ENCODE measurements around the gene PEA15.
A peak's percentile ranks its signal among the peaks of the same experiment; 100 is the strongest.

Gene PEA15

DNA sequence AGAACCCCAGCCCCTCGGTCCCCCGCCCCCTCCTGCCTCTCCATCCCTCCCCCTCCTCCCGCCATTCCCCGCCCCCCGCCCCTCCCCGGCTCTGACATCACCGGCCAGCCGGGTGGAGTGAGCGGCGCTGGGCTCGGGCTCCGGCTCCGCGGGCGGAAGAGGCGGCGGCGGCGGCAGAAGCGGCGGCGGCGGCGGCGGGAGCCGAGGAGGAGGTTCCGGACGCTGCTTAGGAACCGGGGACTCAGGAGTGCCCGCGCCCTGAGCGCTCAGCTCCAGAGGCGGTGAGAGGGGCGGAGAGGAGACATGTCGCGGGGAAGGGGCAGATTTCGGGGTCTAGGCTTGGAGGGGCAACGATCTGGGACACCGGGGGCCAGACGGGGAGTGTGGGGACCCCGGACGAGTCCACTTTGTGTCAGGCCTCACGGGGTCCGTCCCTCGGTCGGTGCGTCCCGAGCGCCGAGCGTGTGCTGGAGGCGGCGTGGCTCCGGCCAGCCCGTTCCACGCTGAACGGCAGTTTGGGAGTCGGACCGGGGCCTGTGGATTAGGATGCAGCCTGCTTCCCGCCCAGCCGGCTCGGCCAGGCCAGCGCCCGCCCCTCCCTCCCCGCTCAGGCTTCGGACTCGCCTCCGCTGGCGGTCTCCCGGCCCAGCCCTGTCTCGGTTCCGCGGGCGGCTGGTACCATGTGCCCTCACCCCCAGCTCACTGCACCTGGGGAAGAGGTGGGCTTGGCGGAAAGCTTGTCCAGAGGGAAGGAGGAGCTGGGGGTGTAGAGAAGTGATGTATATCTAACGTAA is at the start of gene PEA15:
Gene PEA15, plus strand, starts transcription at position 143 of the 794 bp plus-strand sequence. CDS start 6,161 bp downstream, outside the sequence.
- DNase-seq = peak; percentile 47

- no peak for DNase-seq
Measured at GRCh38 chr1:160156361-160156760, 48.8 kb upstream of the PEA15 start.

GRCh38 chr1:160157174-160157573 is 48.0 kb upstream of the PEA15 start:
- no peak for DNase-seq

DNA sequence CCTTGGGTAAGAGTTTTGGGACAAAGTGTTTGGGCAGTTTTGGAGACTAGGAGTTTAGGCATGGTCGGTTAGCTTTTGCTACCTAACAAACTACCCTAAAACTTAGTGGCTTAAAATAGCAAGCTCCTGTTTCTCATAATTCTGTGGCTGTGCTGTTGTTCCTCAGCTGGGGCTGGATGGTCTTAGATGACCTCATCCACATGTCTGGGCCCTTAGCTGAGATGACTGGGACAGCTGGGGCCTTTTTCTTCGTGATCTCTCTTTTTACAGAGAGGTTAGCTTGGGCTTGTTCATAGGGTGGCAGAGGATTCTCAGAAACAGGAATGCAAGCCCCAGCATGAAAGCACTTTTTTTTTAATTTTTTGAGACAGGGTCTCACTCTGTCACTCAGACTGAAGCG is 47.2 kb upstream of the PEA15 start:
- DNase-seq = no peak

GRCh38 chr1:160158534-160158933 is 46.6 kb upstream of the PEA15 start:
- DNase-seq = no peak

DNA sequence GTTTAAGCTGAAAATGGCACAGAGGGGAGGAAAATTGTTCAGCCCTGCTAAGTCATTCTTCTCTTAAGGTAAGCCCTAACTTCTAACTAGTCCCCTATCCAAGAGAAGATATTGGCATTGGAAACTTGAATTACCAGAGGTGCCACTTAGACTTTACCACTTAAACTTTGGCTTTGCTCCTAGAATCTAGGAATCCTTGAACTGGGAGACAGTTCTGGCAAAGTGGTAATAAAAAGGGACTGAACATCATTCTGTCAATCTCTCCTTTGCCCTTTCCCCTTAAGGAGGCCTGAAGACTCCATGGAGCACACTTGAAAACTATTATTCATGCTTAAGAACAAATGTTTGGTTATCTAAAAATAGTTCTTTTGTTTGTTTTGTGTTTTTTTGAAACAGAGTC is 45.3 kb upstream of the PEA15 start:
- no peak for DNase-seq

DNA sequence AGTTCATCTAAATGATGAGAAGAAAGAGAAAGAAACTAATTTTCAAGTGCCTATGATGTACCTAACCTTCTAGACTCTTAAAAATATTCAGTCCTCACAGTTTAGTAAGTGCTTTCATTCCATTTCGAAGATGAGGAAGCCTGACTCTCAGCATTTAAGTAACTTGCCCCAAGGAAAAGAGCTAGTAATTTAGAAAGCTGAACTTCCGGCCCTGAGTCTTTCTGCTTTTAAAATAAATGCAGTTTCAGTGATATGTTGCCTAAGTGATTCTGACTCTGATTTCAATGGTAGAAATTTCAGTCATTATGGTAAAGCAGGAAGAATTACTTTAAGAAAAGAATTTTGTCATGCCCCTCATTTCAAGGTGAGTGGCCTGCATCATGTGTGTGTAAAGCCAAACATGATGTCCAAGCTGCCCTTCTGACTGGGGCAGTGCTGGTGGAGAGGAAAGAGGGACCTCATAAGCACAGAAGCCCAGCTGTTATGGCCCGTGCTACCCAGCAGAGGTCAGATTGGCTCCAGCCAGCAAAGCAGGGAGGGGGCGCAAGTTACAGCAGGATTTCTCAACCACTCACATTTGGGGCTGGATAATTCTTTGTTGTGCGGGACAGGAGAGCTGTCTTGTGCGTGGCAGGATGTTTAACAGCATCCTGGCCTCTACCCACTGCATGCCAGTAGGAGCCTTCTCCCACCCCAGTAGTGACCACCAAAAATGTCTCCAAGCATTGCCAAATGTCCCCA is 43.0 kb upstream of the PEA15 start:
- DNase-seq = no peak

DNA sequence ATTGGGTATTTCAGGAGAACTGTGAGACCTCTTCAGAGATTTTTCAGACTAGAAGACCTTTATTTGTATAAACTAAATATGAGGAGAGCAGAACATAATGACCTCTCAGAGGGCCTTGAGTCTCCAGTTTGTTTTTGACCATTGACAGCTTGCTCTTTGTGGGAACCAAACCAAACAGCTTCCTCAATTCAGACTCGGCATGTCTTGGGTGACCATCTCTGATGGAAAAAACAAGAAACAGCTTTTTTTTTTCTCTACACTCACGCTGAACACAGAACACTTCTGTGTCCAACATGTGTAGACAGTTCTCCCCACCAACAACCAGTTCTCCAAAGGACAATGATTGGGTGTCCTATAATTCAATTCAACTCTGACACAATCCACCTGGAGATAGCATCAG is 42.3 kb upstream of the PEA15 start:
- no peak for DNase-seq

GRCh38 chr1:160163615-160164014 is 41.6 kb upstream of the PEA15 start:
- DNase-seq = no peak

GRCh38 chr1:160164121-160164520 is 41.1 kb upstream of the PEA15 start:
- DNase-seq = no peak

- no peak for DNase-seq
Measured at GRCh38 chr1:160166166-160166868, 38.9 kb upstream of the PEA15 start.

- no peak for DNase-seq
Measured at GRCh38 chr1:160167056-160167455, 38.1 kb upstream of the PEA15 start.

DNA sequence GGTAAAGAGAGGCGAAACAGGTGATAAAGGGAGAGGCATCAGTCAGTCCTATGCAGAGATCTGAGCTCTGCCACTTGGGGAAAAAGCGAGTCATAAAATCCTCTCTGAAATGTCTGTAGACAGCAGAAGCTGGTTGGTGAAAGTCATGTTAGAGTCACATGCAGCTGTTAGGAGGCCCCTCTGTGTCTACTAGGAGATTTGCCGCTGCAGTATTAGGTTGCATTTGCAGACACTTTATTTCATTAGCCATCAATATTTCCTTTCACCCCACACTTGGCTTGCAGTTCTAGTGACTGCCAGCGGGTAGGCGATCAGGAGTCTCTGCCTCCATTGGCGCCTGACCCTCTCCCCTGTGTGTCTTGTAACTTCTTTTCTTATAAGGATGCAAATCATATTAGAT is 37.6 kb upstream of the PEA15 start:
- no peak for DNase-seq

GRCh38 chr1:160168016-160168415 is 37.2 kb upstream of the PEA15 start:
- no peak for DNase-seq

GRCh38 chr1:160168609-160169369 is 36.4 kb upstream of the PEA15 start:
- DNase-seq = no peak

GRCh38 chr1:160169553-160170399 is 35.4 kb upstream of the PEA15 start:
- no peak for DNase-seq

DNA sequence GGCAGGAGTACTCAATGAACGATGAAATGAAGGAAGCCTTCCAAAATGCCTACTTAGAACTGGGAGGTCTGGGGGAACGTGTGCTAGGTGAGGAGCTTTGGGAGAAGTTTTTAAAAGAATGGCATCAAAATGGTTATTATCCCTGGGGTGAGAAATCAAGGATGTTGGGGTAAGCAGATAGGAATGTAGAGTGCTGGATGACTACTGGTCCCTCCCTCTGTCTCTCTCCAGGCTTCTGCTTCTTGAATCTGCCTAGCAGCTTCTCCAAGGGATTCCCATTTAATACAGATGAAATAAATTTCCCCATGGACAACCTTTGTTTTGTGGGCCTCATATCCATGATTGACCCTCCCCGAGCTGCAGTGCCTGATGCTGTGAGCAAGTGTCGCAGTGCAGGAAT is 33.8 kb upstream of the PEA15 start:
- DNase-seq = no peak

DNA sequence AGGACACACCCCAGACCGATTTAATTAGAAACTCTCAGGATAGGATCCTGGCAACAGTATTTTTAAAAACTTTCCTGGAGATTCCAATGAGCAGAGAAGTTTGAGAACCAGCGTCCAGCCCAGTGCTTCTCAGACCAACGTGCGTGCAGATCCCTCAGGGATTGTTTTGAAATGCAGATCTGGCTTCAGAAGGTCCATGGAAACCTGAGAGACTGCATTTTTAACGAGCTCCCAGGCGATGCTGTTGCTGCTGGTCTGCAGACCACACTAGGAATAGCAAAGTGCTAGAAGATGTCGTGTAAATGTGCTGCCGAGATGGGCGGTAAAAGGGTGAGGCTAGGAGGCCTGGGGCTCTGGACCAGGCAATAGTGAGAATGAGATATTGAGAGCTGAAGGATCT is 33.2 kb upstream of the PEA15 start:
- no peak for DNase-seq

GRCh38 chr1:160177231-160177630 is 28.0 kb upstream of the PEA15 start:
- no peak for DNase-seq

GRCh38 chr1:160177667-160178066 is 27.5 kb upstream of the PEA15 start:
- DNase-seq = no peak

GRCh38 chr1:160178731-160179130 is 26.5 kb upstream of the PEA15 start:
- DNase-seq = no peak

DNA sequence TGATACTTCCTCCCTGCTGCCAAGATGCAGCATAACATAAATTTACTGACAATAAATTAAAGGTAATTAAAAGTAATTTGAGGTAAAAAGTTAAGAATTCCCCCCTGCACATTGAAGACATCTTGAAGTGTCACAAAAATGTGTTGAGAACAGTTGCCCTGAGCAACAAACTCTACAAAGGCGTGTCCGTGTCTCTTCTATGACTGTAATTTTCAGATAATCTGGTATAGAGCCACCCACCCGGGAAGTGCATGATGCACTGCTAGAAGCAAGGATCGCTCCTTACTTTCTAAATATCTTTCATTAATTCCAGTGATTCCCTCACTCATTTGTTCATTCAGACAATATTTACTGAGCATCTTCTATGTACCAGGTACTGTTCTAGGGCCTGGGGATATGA is 25.8 kb upstream of the PEA15 start:
- DNase-seq = no peak

Measured in NCI-H1048 (cell line).